Measurements from ENCODE around the gene LPAR2. TPM values are rescaled to one million over a fixed set of nuclear protein-coding genes. Genes with fewer than 3 reads are reported as not detected.

The LPAR2 gene
- total and polyA plus RNA-seq, 11 donors: 0.24 to 6.1 (median 0.74) TPM; not detected in 1

GRCh38 chr19:19637186-19637522 is 9.1 kb upstream of the LPAR2 start:
- Histone ChIP-seq H3K27me3 (no peaks in the 10 kb centered on the region), H3K9me3 (no peaks in the 10 kb centered on the region), H3K4me1 (no peaks in the 10 kb centered on the region), H3K27ac (no peak overlapping the region), H3K36me3 (peaks cover 0 to 90% (median 10%) of the 10 kb centered on the region in 9 donors), H3K4me3 (no peak overlapping the region)
- TF ChIP-seq, protein P1, sequence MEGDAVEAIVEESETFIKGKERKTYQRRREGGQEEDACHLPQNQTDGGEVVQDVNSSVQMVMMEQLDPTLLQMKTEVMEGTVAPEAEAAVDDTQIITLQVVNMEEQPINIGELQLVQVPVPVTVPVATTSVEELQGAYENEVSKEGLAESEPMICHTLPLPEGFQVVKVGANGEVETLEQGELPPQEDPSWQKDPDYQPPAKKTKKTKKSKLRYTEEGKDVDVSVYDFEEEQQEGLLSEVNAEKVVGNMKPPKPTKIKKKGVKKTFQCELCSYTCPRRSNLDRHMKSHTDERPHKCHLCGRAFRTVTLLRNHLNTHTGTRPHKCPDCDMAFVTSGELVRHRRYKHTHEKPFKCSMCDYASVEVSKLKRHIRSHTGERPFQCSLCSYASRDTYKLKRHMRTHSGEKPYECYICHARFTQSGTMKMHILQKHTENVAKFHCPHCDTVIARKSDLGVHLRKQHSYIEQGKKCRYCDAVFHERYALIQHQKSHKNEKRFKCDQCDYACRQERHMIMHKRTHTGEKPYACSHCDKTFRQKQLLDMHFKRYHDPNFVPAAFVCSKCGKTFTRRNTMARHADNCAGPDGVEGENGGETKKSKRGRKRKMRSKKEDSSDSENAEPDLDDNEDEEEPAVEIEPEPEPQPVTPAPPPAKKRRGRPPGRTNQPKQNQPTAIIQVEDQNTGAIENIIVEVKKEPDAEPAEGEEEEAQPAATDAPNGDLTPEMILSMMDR (IDR thresholded peaks at IDR 0.05): no peak
- no peak for TF ChIP-seq POLR2A (IDR thresholded peaks at IDR 0.05)
- DNase-seq (no peak), ATAC-seq (no peak)
- intact Hi-C loops (cut with DNase I): no loop called here
- 67 to 76% (median 72%) methylated on average over 25 to 27 of the region's 27 CpGs for WGBS, 4 donors

- Histone ChIP-seq H3K36me3 (peaks cover 0 to 92% (median 10%) of the 10 kb centered on the region in 9 donors), H3K4me1 (no peaks in the 10 kb centered on the region), H3K27me3 (no peaks in the 10 kb centered on the region), H3K27ac (no peak overlapping the region), H3K9me3 (no peaks in the 10 kb centered on the region), H3K4me3 (no peak overlapping the region)
- intact Hi-C loops (cut with DNase I): no loop called here
- DNase-seq: peak in 1 of 5 donors; percentile 5
- ATAC-seq: no peak
- 89 to 98% (median 96%) methylated on average over 9 of the region's 9 CpGs for WGBS, 4 donors
- TF ChIP-seq, protein P1 (IDR thresholded peaks at IDR 0.05): no peak
- TF ChIP-seq POLR2A (IDR thresholded peaks at IDR 0.05): no peak
Measured at GRCh38 chr19:19636573-19637185, 8.7 kb upstream of the LPAR2 start.

- no peak for DNase-seq
- WGBS, 4 donors: 94 to 97% (median 95%) methylated on average over 12 to 14 of the region's 14 CpGs
- H3K4me3 ChIP-seq: no peak overlapping the region
- peaks cover 0 to 90% (median 10%) of the 10 kb centered on the region in 9 donors for H3K36me3 ChIP-seq
- intact Hi-C loops (cut with DNase I): no loop called here
- ATAC-seq: peak in 1 of 4 donors; percentile 16
- no peaks in the 10 kb centered on the region for H3K9me3 ChIP-seq
- no peaks in the 10 kb centered on the region for H3K4me1 ChIP-seq
- H3K27me3 ChIP-seq: no peaks in the 10 kb centered on the region
- no peak for TF ChIP-seq POLR2A (IDR thresholded peaks at IDR 0.05)
- TF ChIP-seq, protein P1 (IDR thresholded peaks at IDR 0.05): no peak
- H3K27ac ChIP-seq: no peak overlapping the region
Measured at GRCh38 chr19:19635313-19635702, 7.3 kb upstream of the LPAR2 start.

- ATAC-seq (no peak), DNase-seq (no peak)
- TF ChIP-seq, protein P1 (IDR thresholded peaks at IDR 0.05): no peak
- no peak for TF ChIP-seq POLR2A (IDR thresholded peaks at IDR 0.05)
- Histone ChIP-seq H3K9me3 (no peaks in the 10 kb centered on the region), H3K27me3 (no peaks in the 10 kb centered on the region), H3K4me1 (no peaks in the 10 kb centered on the region), H3K36me3 (peaks cover 0 to 95% (median 10%) of the 10 kb centered on the region in 9 donors), H3K27ac (no peak overlapping the region), H3K4me3 (no peak overlapping the region)
- intact Hi-C loops (cut with DNase I): loop anchor here in 1 of 10 donors (5.0 kb wide), 1 partner anchor 77 kb away; no protein-coding TSS in a partner anchor
- WGBS, 4 donors: 93 to 96% (median 95%) methylated on average over 34 to 36 of the region's 36 CpGs
Measured at GRCh38 chr19:19634516-19635312, 6.7 kb upstream of the LPAR2 start.
